Fibroblast of lung (primary cell): ENCODE data around the gene SDK1. TPM values are rescaled to one million over a fixed set of nuclear protein-coding genes. Genes with fewer than 3 reads are reported as not detected.

Experiments used
- DNase-seq, 2 donors: peaks; one replicate each; pipeline versions ENCODE4 v3.0.0 to v3.0.0-alpha.2; 2010; ENCODE audit warnings: low read depth in 2 of 2
- H2AFZ ChIP-seq: 2 replicates; pipeline ENCODE4 v1.5.1; 2012; ENCODE audit warnings: low read length, control low read depth, inconsistent platforms
- H3K27ac ChIP-seq: 2 replicates; pipeline ENCODE4 v1.5.1; 2011; ENCODE audit warnings: low read length, control low read depth; ENCODE audit not compliant: insufficient read depth
- H3K27me3 ChIP-seq: 2 replicates; pipeline ENCODE4 v1.5.1; 2011; ENCODE audit warnings: mild to moderate bottlenecking, low read length; ENCODE audit not compliant: control insufficient read depth, insufficient read depth
- H3K36me3 ChIP-seq: 2 replicates; pipeline ENCODE4 v1.5.1; 2011; ENCODE audit warnings: low read length; ENCODE audit not compliant: control insufficient read depth, insufficient read depth
- H3K4me1 ChIP-seq: 2 replicates; pipeline ENCODE4 v1.5.1; 2011; ENCODE audit warnings: low read length; ENCODE audit not compliant: control insufficient read depth, insufficient read depth; ENCODE audit errors: extremely low read depth
- H3K4me2 ChIP-seq: 2 replicates; pipeline ENCODE4 v1.5.1; 2011; ENCODE audit warnings: low read length, control low read depth; ENCODE audit not compliant: insufficient read depth; ENCODE audit errors: extremely low read depth
- H3K4me3 ChIP-seq, 4 experiments: fragments of 200-600 bp in 1 of 4; sonication (generic) in 1 of 4; replicated peaks in 1 of 4; 2 replicates each; pipeline ENCODE4 v1.5.1; 2011 to 2016; ENCODE audit warnings: low read length in 4 of 4, low read depth in 3 of 4, mild to moderate bottlenecking in 3 of 4, control low read depth in 2 of 4, inconsistent platforms in 1 of 4, mixed read lengths in 1 of 4; ENCODE audit not compliant: insufficient read depth in 1 of 4; ENCODE audit errors: control extremely low read depth in 1 of 4
- H3K79me2 ChIP-seq: 2 replicates; pipeline ENCODE4 v1.5.1; 2012; ENCODE audit warnings: mild to moderate bottlenecking, low read length, inconsistent platforms; ENCODE audit not compliant: control insufficient read depth, insufficient read depth
- H3K9ac ChIP-seq: 2 replicates; pipeline ENCODE4 v1.5.1; 2011; ENCODE audit warnings: mild to moderate bottlenecking, low read length, control low read depth; ENCODE audit not compliant: insufficient read depth
- H3K9me3 ChIP-seq: 2 replicates; pipeline ENCODE4 v1.5.1; 2012; ENCODE audit warnings: low read depth, low read length; ENCODE audit not compliant: control insufficient read depth, insufficient read depth
- H4K20me1 ChIP-seq: 2 replicates; pipeline ENCODE4 v1.5.1; 2011; ENCODE audit warnings: low read length; ENCODE audit not compliant: control insufficient read depth, insufficient read depth; ENCODE audit errors: extremely low read depth
- EZH2 ChIP-seq: IDR thresholded peaks from 2 replicates; pipeline ENCODE4 v1.5.1; 2012; ENCODE audit warnings: low read length, control low read depth, mild to moderate bottlenecking; ENCODE audit errors: missing control alignments
- polyA plus RNA-seq, 2 donors: library from polyadenylated mRNA; depleted of rRNA in 1 of 2; stranded (reverse) in 1 of 2; unstranded in 1 of 2; fragments of >200 nt; gene quantifications; 2 replicates each; pipeline ENCODE4 v1.2.1, GENCODE V29; 2011 to 2012; ENCODE audit warnings: missing spikeins in 1 of 2
- total RNA-seq: library from RNA; depleted of rRNA; stranded (reverse); fragments of >200 nt; gene quantifications from 2 replicates; pipeline ENCODE4 v1.2.1, GENCODE V29; 2014
- TF ChIP-seq, protein P1 (sequence below), 2 donors: IDR thresholded peaks in 1 of 2; conservative IDR thresholded peaks in 1 of 2; 1 replicate in 1 of 2; 2 replicates in 1 of 2; pipeline ENCODE4 v1.5.1; 2011 to 2012; ENCODE audit warnings: low read length in 2 of 2, control low read depth in 1 of 2, inconsistent platforms in 1 of 2, low read depth in 1 of 2, mild to moderate bottlenecking in 1 of 2

The SDK1 gene
- total and polyA plus RNA-seq, 2 donors (not counting 1 experiment from before 2014, with no cell fraction given) = 1.0 to 8.6 TPM

DNA sequence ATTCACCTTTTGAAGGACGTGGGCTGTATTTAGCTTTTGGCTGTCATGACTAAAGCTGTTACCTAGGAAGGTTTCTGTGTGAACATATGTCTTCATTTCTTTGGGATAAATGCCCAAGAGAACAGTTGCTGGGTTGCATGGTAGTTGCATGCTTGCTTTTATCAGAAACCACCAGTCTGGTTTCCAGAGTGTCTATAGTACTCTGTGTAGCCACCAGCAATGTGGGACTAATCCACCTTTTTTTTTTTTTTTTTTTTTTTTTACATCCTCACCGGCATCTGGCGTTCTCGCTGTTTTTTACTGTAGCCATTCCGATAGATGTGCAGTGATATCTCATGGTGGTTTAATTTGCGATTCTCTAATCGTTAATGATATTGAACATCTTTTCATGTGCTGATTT, 297.8 kb downstream of the SDK1 start:
- no peak for TF ChIP-seq EZH2
- TF ChIP-seq, protein P1, sequence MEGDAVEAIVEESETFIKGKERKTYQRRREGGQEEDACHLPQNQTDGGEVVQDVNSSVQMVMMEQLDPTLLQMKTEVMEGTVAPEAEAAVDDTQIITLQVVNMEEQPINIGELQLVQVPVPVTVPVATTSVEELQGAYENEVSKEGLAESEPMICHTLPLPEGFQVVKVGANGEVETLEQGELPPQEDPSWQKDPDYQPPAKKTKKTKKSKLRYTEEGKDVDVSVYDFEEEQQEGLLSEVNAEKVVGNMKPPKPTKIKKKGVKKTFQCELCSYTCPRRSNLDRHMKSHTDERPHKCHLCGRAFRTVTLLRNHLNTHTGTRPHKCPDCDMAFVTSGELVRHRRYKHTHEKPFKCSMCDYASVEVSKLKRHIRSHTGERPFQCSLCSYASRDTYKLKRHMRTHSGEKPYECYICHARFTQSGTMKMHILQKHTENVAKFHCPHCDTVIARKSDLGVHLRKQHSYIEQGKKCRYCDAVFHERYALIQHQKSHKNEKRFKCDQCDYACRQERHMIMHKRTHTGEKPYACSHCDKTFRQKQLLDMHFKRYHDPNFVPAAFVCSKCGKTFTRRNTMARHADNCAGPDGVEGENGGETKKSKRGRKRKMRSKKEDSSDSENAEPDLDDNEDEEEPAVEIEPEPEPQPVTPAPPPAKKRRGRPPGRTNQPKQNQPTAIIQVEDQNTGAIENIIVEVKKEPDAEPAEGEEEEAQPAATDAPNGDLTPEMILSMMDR (conservative IDR thresholded peaks at IDR 0.05 in 1 of 2, IDR thresholded peaks at IDR 0.05 in 1 of 2; ENCODE audit: low read depth in 1 of 2, low read length in 2 of 2) = no peak
- no peaks in the 10 kb centered on the region for H3K4me1 ChIP-seq
- no peaks in the 10 kb centered on the region for H3K79me2 ChIP-seq
- H3K9me3 ChIP-seq = no peaks in the 10 kb centered on the region
- no peak for DNase-seq
- H3K4me2 ChIP-seq = no peak overlapping the region
- H3K4me3 ChIP-seq = no peak overlapping the region
- no peaks in the 10 kb centered on the region for H4K20me1 ChIP-seq
- no peaks in the 10 kb centered on the region for H3K36me3 ChIP-seq
- no peak overlapping the region for H3K9ac ChIP-seq
- no peak overlapping the region for H3K27ac ChIP-seq
- no peak overlapping the region for H2AFZ ChIP-seq
- H3K27me3 ChIP-seq = no peaks in the 10 kb centered on the region

DNA sequence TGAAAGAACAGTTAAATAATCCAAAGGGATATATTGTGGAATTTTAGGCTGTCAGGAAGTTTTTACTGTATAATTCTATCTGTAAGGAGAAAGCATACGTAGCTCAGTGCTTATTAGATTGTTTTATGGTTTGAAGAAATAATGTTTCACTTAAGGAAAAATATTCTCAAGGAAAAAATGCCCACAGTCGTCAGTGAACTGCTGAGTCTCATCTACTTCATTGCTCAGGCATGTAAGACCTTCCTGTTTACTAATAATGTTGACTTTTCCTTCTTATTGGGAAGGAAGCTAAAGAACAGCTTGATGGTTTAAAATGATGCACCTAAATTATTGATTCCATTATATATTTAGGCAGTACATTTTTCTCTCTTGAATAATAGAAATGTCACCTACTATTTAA, 304.2 kb downstream of the SDK1 start:
- Histone ChIP-seq H3K4me2 (no peak overlapping the region), H3K27me3 (no peaks in the 10 kb centered on the region), H2AFZ (no peak overlapping the region), H3K9me3 (no peaks in the 10 kb centered on the region), H4K20me1 (no peaks in the 10 kb centered on the region), H3K9ac (no peak overlapping the region), H3K4me3 (no peak overlapping the region), H3K27ac (no peak overlapping the region), H3K79me2 (no peaks in the 10 kb centered on the region), H3K4me1 (no peaks in the 10 kb centered on the region), H3K36me3 (no peaks in the 10 kb centered on the region)
- TF ChIP-seq, protein P1 (conservative IDR thresholded peaks at IDR 0.05 in 1 of 2, IDR thresholded peaks at IDR 0.05 in 1 of 2; ENCODE audit: low read depth in 1 of 2, low read length in 2 of 2) = no peak
- no peak for TF ChIP-seq EZH2
- DNase-seq = peak; percentile 26 to 40

DNA sequence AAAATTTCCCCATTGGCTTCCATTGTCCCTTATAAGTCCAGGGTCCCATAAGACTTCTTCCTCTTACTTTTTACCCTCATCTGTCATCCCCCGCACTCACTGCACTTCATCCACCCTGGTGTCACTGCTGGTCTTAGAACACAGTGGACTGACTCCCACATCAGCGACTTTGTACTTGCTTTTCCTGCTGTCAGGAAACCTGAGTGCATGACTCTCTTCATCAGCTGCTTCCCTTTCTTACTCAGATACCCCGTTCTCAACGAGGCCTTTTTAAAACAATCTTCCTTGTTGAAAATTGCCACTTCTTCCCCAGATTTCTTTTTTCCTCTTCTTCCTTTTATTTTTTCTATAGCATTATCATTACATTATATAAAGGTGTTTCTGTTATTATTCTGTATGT, 305.4 kb downstream of the SDK1 start:
- no peaks in the 10 kb centered on the region for H3K79me2 ChIP-seq
- H3K9ac ChIP-seq = no peak overlapping the region
- H3K27me3 ChIP-seq = no peaks in the 10 kb centered on the region
- H3K4me1 ChIP-seq = no peaks in the 10 kb centered on the region
- no peak overlapping the region for H3K27ac ChIP-seq
- no peak overlapping the region for H3K4me3 ChIP-seq
- TF ChIP-seq EZH2 = no peak
- TF ChIP-seq, protein P1 (conservative IDR thresholded peaks at IDR 0.05 in 1 of 2, IDR thresholded peaks at IDR 0.05 in 1 of 2; ENCODE audit: low read depth in 1 of 2, low read length in 2 of 2) = no peak
- H4K20me1 ChIP-seq = no peaks in the 10 kb centered on the region
- H2AFZ ChIP-seq = no peak overlapping the region
- no peak overlapping the region for H3K4me2 ChIP-seq
- H3K9me3 ChIP-seq = no peaks in the 10 kb centered on the region
- DNase-seq = no peak
- no peaks in the 10 kb centered on the region for H3K36me3 ChIP-seq
